Measurements from ENCODE around the gene GRB10. TPM values are rescaled to one million over a fixed set of nuclear protein-coding genes. Genes with fewer than 3 reads are reported as not detected.

Gene GRB10
- total RNA-seq, 5 donors from 2014 or later (not counting 1 experiment from before 2014, with no cell fraction given): 7.1 to 11.1 (median 10.1) TPM

- H3K4me1 ChIP-seq (ENCODE audit: control insufficient read depth in 1 of 2, extremely low read depth in 1 of 2, insufficient read depth in 2 of 2, low read length in 2 of 2): peaks cover 8 to 11% of the 10 kb centered on the region in 2 experiments
- peaks cover 13 to 17% (median 15%) of the 10 kb centered on the region in 3 donors for H3K4me1 Mint-ChIP-seq
- no peaks in the 10 kb centered on the region for H3K9me3 Mint-ChIP-seq
- WGBS (ENCODE audit: insufficient coverage): 82% methylated on average over 6 of the region's 9 CpGs
- no peaks in the 10 kb centered on the region for H3K36me3 ChIP-seq (ENCODE audit: control insufficient read depth in 2 of 2, extremely low read depth in 1 of 2, insufficient read depth in 1 of 2, low read length in 1 of 2)
- ChIA-PET POLR2A (no interaction called here), CTCF (no interaction called here)
- H3K4me3 ChIP-seq (ENCODE audit: control insufficient read depth in 1 of 2, extremely low read depth in 1 of 2, low read length in 1 of 2): no peak overlapping the region
- H3K27me3 Mint-ChIP-seq: peaks cover 0 to 7% of the 10 kb centered on the region in 2 donors
- no peak overlapping the region for H3K27ac ChIP-seq (ENCODE audit: low read length)
- H3K4me3 Mint-ChIP-seq: no peak overlapping the region
- ATAC-seq (replicated peaks in 1 of 4) (no peak), DNase-seq (no peak)
- H3K9me3 ChIP-seq: no peaks in the 10 kb centered on the region
- peaks cover 2% of the 10 kb centered on the region for H3K36me3 Mint-ChIP-seq
- H3K27ac Mint-ChIP-seq: no peak overlapping the region
- H3K27me3 ChIP-seq (replicated peaks in 1 of 2; ENCODE audit: control insufficient read depth in 2 of 2, extremely low read depth in 1 of 2, insufficient read depth in 2 of 2, low read length in 1 of 2): peaks cover 0 to 4% of the 10 kb centered on the region in 2 experiments
Measured at GRCh38 chr7:50723888-50724287, 58.8 kb downstream of the GRB10 start.

- Mint-ChIP-seq H3K4me3 (no peak overlapping the region), H3K36me3 (peaks cover 2% of the 10 kb centered on the region), H3K27me3 (peaks cover 0 to 7% of the 10 kb centered on the region in 2 donors), H3K4me1 (peaks cover 13 to 17% (median 15%) of the 10 kb centered on the region in 3 donors), H3K27ac (no peak overlapping the region), H3K9me3 (no peaks in the 10 kb centered on the region)
- no peak overlapping the region for H3K4me3 ChIP-seq (ENCODE audit: control insufficient read depth in 1 of 2, extremely low read depth in 1 of 2, low read length in 1 of 2)
- WGBS (ENCODE audit: insufficient coverage): 100% methylated on average over 2 of the region's 4 CpGs
- ATAC-seq (replicated peaks in 1 of 4) (no peak), DNase-seq (no peak)
- ChIA-PET POLR2A (no interaction called here), CTCF (no interaction called here)
- H3K27me3 ChIP-seq (replicated peaks in 1 of 2; ENCODE audit: control insufficient read depth in 2 of 2, extremely low read depth in 1 of 2, insufficient read depth in 2 of 2, low read length in 1 of 2): peaks cover 0 to 4% of the 10 kb centered on the region in 2 experiments
- H3K36me3 ChIP-seq (ENCODE audit: control insufficient read depth in 2 of 2, extremely low read depth in 1 of 2, insufficient read depth in 1 of 2, low read length in 1 of 2): no peaks in the 10 kb centered on the region
- H3K27ac ChIP-seq (ENCODE audit: low read length): no peak overlapping the region
- no peaks in the 10 kb centered on the region for H3K9me3 ChIP-seq
- peaks cover 8 to 11% of the 10 kb centered on the region in 2 experiments for H3K4me1 ChIP-seq (ENCODE audit: control insufficient read depth in 1 of 2, extremely low read depth in 1 of 2, insufficient read depth in 2 of 2, low read length in 2 of 2)
Measured at GRCh38 chr7:50723173-50723572, 59.5 kb downstream of the GRB10 start.

- no peak overlapping the region for H3K4me3 Mint-ChIP-seq
- H3K27ac ChIP-seq (ENCODE audit: low read length): no peak overlapping the region
- H3K4me3 ChIP-seq (ENCODE audit: control insufficient read depth in 1 of 2, extremely low read depth in 1 of 2, low read length in 1 of 2): no peak overlapping the region
- H3K4me1 ChIP-seq (ENCODE audit: control insufficient read depth in 1 of 2, extremely low read depth in 1 of 2, insufficient read depth in 2 of 2, low read length in 2 of 2): peaks cover 8 to 11% of the 10 kb centered on the region in 2 experiments
- H3K4me1 Mint-ChIP-seq: peaks cover 11 to 15% (median 14%) of the 10 kb centered on the region in 3 donors
- peaks cover 2% of the 10 kb centered on the region for H3K36me3 Mint-ChIP-seq
- peaks cover 0 to 4% of the 10 kb centered on the region in 2 experiments for H3K27me3 ChIP-seq (replicated peaks in 1 of 2; ENCODE audit: control insufficient read depth in 2 of 2, extremely low read depth in 1 of 2, insufficient read depth in 2 of 2, low read length in 1 of 2)
- no peak overlapping the region for H3K27ac Mint-ChIP-seq
- DNase-seq: no peak
- no peaks in the 10 kb centered on the region for H3K9me3 Mint-ChIP-seq
- no peaks in the 10 kb centered on the region for H3K36me3 ChIP-seq (ENCODE audit: control insufficient read depth in 2 of 2, extremely low read depth in 1 of 2, insufficient read depth in 1 of 2, low read length in 1 of 2)
- WGBS (ENCODE audit: insufficient coverage): 87% methylated on average over 9 of the region's 10 CpGs
- ChIA-PET POLR2A (no interaction called here), CTCF (no interaction called here)
- H3K27me3 Mint-ChIP-seq: peaks cover 0 to 7% of the 10 kb centered on the region in 2 donors
- no peak for ATAC-seq (replicated peaks in 1 of 4)
- H3K9me3 ChIP-seq: no peaks in the 10 kb centered on the region
Measured at GRCh38 chr7:50721661-50722259, 60.9 kb downstream of the GRB10 start.

- Mint-ChIP-seq H3K4me1 (peaks cover 11 to 15% (median 14%) of the 10 kb centered on the region in 3 donors), H3K27me3 (peaks cover 0 to 10% of the 10 kb centered on the region in 2 donors), H3K9me3 (no peaks in the 10 kb centered on the region), H3K27ac (no peak overlapping the region), H3K36me3 (peaks cover 2% of the 10 kb centered on the region), H3K4me3 (no peak overlapping the region)
- ChIA-PET CTCF (no interaction called here), POLR2A (interaction anchor here in 1 of 2 donors (0.7 kb wide), 1 partner anchor 20 kb away, joined by 4 read pairs; no protein-coding TSS in a partner anchor)
- no peak overlapping the region for H3K4me3 ChIP-seq (ENCODE audit: control insufficient read depth in 1 of 2, extremely low read depth in 1 of 2, low read length in 1 of 2)
- H3K9me3 ChIP-seq: no peaks in the 10 kb centered on the region
- no peak for DNase-seq
- no peak for ATAC-seq (replicated peaks in 1 of 4)
- H3K27ac ChIP-seq (ENCODE audit: low read length): no peak overlapping the region
- no peaks in the 10 kb centered on the region for H3K36me3 ChIP-seq (ENCODE audit: control insufficient read depth in 2 of 2, extremely low read depth in 1 of 2, insufficient read depth in 1 of 2, low read length in 1 of 2)
- peaks cover 8 to 11% of the 10 kb centered on the region in 2 experiments for H3K4me1 ChIP-seq (ENCODE audit: control insufficient read depth in 1 of 2, extremely low read depth in 1 of 2, insufficient read depth in 2 of 2, low read length in 2 of 2)
- 93% methylated on average over 8 of the region's 10 CpGs for WGBS (ENCODE audit: insufficient coverage)
- H3K27me3 ChIP-seq (replicated peaks in 1 of 2; ENCODE audit: control insufficient read depth in 2 of 2, extremely low read depth in 1 of 2, insufficient read depth in 2 of 2, low read length in 1 of 2): peaks cover 0 to 4% of the 10 kb centered on the region in 2 experiments
Measured at GRCh38 chr7:50721160-50721559, 61.5 kb downstream of the GRB10 start.

- no peak overlapping the region for H3K4me3 ChIP-seq (ENCODE audit: control insufficient read depth in 1 of 2, extremely low read depth in 1 of 2, low read length in 1 of 2)
- no peaks in the 10 kb centered on the region for H3K36me3 ChIP-seq (ENCODE audit: control insufficient read depth in 2 of 2, extremely low read depth in 1 of 2, insufficient read depth in 1 of 2, low read length in 1 of 2)
- ATAC-seq (replicated peaks in 1 of 4) (no peak), DNase-seq (no peak)
- H3K27me3 Mint-ChIP-seq: peaks cover 0 to 13% of the 10 kb centered on the region in 2 donors
- peaks cover 0 to 4% of the 10 kb centered on the region in 2 experiments for H3K27me3 ChIP-seq (replicated peaks in 1 of 2; ENCODE audit: control insufficient read depth in 2 of 2, extremely low read depth in 1 of 2, insufficient read depth in 2 of 2, low read length in 1 of 2)
- H3K9me3 ChIP-seq: no peaks in the 10 kb centered on the region
- WGBS (ENCODE audit: insufficient coverage): 100% methylated on average over 3 of the region's 7 CpGs
- peaks cover 2% of the 10 kb centered on the region for H3K36me3 Mint-ChIP-seq
- no peaks in the 10 kb centered on the region for H3K9me3 Mint-ChIP-seq
- peaks cover 9 to 14% (median 12%) of the 10 kb centered on the region in 3 donors for H3K4me1 Mint-ChIP-seq
- H3K4me3 Mint-ChIP-seq: no peak overlapping the region
- ChIA-PET POLR2A (interaction anchor here (0.6 to 0.7 kb wide), 2 partner anchors 21 to 71 kb away, joined by 4 read pairs; no protein-coding TSS in a partner anchor), CTCF (no interaction called here)
- H3K27ac Mint-ChIP-seq: no peak overlapping the region
- H3K4me1 ChIP-seq (ENCODE audit: control insufficient read depth in 1 of 2, extremely low read depth in 1 of 2, insufficient read depth in 2 of 2, low read length in 2 of 2): peaks cover 8 to 11% of the 10 kb centered on the region in 2 experiments
- no peak overlapping the region for H3K27ac ChIP-seq (ENCODE audit: low read length)
Measured at GRCh38 chr7:50720295-50720694, 62.4 kb downstream of the GRB10 start.

GRCh38 chr7:50718876-50719275, 63.8 kb downstream of the GRB10 start:
- H3K27me3 Mint-ChIP-seq: peaks cover 0 to 10% of the 10 kb centered on the region in 2 donors
- no peak overlapping the region for H3K4me3 ChIP-seq (ENCODE audit: control insufficient read depth in 1 of 2, extremely low read depth in 1 of 2, low read length in 1 of 2)
- H3K27me3 ChIP-seq (replicated peaks in 1 of 2; ENCODE audit: control insufficient read depth in 2 of 2, extremely low read depth in 1 of 2, insufficient read depth in 2 of 2, low read length in 1 of 2): no peaks in the 10 kb centered on the region
- H3K27ac ChIP-seq (ENCODE audit: low read length): no peak overlapping the region
- no peaks in the 10 kb centered on the region for H3K36me3 ChIP-seq (ENCODE audit: control insufficient read depth in 2 of 2, extremely low read depth in 1 of 2, insufficient read depth in 1 of 2, low read length in 1 of 2)
- H3K9me3 ChIP-seq: no peaks in the 10 kb centered on the region
- H3K4me1 Mint-ChIP-seq: peaks cover 2 to 5% (median 3%) of the 10 kb centered on the region in 3 donors
- no peak overlapping the region for H3K4me3 Mint-ChIP-seq
- WGBS (ENCODE audit: insufficient coverage): 90% methylated on average over 2 of the region's 2 CpGs
- DNase-seq (no peak), ATAC-seq (replicated peaks in 1 of 4) (no peak)
- ChIA-PET CTCF (interaction anchor here in 1 of 2 donors (1.3 kb wide), 1 partner anchor 44 kb away, joined by 3 read pairs; no protein-coding TSS in a partner anchor), POLR2A (no interaction called here)
- H3K36me3 Mint-ChIP-seq: no peaks in the 10 kb centered on the region
- H3K9me3 Mint-ChIP-seq: peaks cover 0 to 2% (median 0%) of the 10 kb centered on the region in 3 donors
- H3K4me1 ChIP-seq (ENCODE audit: control insufficient read depth in 1 of 2, extremely low read depth in 1 of 2, insufficient read depth in 2 of 2, low read length in 2 of 2): no peaks in the 10 kb centered on the region
- no peak overlapping the region for H3K27ac Mint-ChIP-seq
